A204.1 (cell line): Measurements from ENCODE around the gene PRR15L.
A peak's percentile ranks its signal among the peaks of the same experiment; 100 is the strongest.
"Not testable (repeated sequence)": the region's sequence is repeated elsewhere in the genome, so short reads cannot be mapped to it uniquely, and the experiment has no call there.

Experiments
- FAIRE-seq: peaks from 2 replicates; lab custom pipeline; 2012; peaks lifted over from hg19 to GRCh38; lab: Jason Lieb, UNC

Gene PRR15L

DNA sequence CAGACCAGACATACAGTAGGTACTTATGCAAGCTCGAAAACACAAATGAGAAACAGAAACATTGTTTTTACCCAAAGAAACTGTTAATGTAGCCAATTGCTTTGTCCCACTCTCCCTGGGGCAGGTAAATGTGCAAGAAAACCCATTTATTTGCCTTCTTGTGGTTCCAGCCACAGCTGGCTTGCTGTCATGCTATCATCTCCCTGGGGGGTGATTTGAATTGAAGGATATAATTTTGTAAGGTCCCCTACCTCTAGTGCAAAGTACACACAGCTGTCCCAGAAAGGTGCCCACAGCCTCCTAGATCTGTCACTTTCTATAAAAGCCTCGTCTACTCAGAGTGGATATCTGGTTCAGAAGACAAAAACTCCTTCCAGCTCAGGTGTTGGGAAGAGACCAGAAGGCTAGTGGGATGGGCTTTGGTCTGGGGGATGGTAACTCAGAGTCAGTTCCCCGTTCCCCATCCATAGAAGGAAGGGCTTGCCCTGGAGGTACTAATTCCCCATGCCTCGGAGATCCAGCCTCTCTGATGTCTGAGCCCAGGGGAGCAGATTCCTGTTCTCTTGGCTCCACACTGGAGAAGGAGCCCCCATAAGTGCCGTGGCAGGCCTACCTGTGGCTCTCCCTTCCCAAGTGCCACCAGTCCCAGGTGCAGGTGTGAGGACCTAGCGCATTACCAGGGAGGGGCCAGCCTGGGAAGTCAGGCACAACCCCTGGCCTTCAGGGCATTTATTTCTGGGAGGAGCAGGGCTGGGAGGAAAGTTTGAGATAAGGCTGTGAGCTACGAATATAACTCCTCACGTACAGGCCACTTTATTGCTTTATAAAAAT is 2.4 kb upstream of the PRR15L start:
- FAIRE-seq: no peak

DNA sequence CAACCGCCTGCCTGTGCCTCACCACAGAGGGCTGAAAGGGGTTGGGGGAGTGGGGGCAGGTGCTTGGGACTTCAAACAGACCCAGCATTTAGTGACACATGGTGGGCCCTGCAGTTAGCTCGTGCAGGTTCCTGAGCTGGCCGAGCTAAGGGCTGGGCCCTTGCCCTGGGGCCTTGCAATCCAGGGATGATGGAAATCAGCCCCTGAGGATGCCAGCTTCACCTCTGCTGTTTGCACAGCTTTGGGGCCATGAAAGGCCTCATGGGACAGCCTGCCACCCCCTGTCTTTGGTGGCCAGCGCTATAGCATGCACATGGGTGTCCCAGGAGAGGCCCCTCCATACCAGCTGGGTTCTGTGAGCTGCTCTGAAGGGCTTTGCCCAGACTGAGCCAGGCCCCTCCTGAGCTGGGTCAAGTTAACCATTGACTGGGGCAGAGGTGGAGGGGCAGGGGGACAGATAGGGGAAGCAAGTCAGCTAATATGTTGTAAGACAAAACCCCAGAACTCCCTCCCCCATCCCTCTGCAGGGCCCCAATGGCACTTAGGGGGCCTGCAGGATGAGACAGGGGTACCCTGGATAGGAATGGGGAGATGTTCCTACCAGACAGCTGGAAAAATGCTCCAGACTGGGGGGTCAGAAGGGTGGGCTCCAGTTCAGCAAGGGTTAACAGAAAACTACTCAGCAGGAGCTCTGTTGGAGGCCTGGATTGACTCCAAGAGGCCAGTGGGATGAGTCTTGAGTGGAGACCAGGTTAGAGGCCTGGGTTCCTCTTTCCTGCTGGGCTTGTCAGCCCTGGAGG is 692 bp downstream of the PRR15L start:
- no peak for FAIRE-seq

DNA sequence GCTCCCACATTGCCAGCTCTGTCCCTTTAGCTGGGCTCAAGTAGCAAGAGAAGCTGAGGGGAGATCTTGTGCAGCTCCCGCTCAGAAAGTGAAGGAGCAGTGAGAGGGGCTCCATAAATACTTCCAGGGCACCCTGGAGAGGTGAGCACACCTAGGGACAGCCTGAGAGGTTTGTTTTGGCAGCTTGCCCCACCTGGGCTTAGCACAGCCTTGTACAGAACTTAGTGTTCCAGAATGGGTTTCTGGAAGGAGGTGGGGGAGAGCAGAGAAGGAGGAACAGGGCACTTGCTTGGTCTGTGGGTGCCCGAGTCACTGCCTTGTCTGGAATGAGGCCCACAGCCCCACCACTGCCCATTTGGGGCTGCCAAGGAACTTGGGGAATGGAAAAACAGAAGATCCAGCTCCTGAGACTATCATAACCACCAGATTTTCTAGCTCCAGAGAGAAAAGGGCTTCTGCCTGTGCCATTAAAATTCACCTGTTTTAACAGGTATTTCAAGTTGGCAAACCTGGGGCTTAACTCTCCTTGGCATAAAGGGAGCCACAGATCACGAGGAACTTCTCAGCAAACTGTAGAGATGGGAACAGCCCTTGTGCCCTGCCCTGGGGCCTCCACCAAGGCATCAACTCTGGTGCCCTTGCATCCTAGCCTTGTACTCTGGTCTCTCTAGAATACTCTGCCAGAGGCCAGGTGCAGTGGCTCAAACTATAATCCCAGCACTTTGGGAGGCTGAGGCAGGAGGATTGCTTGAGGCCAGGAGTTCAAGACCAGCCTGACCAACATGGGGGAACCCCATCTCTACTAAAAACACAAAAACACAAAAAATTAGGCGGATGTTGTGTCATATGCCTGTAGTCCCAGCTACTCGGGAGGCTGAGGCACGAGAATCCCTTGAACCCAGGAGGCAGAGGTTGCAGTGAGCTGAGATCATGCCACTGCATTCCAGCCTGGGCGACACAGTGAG is 1.9 kb downstream of the PRR15L start:
- no peak for FAIRE-seq

DNA sequence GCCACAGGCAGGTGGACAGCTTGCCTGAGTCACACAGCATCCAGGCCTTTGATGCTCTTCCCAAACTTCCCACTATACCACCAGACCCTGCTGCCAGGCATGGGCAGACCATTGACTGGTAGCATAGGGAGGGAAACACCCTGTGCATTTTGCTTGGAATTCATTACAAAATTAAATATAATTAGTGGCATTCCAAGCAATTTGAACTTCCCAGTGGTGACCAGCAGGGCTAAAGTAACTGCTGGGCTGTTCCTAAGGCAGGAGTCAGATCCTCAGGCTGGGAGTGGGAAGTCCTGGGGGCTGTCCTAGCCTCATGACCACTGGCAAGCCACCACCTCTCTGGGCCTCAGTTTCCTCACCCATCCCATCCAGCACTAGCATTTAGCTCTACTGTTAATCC is 3.8 kb downstream of the PRR15L start:
- FAIRE-seq: no peak

DNA sequence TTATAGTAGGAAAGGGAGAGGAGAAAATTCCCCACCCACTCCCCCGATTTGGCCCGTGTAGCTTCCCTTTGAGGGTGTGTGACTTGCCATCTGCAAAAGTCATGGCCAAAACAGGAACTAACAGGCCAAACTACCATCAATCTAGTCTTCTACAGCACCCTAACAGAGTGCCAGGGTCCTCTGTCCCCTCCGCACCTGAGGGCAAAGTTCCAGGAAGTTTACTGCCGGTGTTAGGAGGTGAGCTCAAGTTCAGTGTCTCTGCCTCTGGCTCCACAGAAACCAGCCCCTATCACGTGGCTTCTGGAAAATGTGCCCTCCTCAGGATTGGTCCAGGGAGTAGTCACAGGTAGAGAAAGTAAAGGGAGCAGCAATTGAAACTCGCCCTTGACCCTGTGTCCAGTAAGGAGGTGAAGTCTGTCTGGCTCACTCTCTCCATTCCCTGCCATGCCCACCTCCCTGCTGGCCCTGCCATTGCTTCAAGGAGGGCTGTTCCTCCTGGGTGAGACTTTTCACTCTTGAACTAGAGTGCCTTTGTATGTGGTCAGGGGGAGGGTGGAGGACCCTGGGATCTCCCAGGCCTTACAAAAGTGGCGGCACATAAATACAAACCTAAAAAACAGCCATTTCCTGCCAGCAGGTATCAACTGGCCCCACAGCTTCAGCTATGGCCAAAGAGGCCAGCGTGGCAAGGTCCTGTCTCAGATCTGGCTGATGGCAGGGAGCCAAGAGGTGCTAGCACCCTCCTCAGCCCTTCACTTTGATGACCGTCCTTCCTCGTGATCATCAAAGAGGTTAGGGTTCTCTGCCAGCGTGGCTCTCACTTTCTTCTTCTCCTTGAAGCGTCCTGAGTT is 5.3 kb downstream of the PRR15L start:
- no peak for FAIRE-seq

DNA sequence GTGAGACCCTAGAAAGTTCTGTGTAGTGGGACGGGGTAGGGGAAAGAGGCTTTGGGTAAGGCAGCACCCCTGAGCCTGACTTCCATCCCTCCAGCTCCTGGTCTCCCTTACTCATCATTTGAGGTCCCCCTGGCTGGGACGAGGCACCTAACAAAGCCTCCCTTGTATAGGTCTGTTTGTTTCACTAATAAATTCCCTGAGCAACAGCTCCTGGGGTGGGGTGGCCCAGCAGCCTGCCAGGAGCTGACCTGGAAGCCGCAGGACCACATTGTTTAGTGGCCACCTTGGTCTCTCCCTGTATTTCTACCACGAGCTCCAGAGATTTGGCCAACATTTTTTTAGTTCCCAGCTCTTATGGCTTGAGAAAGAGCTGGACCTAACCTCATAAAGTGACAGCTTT is 7.2 kb downstream of the PRR15L start:
- no peak for FAIRE-seq

DNA sequence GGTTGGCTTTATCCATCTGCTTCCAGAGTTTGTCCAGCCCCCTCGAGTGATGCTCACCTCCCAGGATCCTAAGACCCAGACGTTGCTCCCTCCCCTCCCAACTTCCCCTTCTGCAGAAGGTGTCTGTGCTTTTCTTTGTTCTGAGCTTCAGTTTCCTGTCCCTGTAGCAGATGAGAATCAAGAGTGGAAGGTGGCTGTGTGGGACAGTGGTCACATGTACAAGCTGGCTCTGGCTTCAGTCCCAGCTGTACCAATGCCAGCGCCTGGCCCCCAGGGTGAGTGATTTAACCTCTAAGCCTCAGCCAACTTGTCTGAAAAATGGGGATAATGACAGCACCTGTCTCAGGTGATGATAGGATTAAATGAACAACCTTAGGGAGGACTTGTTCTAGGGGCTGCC is 7.7 kb downstream of the PRR15L start:
- no peak for FAIRE-seq

DNA sequence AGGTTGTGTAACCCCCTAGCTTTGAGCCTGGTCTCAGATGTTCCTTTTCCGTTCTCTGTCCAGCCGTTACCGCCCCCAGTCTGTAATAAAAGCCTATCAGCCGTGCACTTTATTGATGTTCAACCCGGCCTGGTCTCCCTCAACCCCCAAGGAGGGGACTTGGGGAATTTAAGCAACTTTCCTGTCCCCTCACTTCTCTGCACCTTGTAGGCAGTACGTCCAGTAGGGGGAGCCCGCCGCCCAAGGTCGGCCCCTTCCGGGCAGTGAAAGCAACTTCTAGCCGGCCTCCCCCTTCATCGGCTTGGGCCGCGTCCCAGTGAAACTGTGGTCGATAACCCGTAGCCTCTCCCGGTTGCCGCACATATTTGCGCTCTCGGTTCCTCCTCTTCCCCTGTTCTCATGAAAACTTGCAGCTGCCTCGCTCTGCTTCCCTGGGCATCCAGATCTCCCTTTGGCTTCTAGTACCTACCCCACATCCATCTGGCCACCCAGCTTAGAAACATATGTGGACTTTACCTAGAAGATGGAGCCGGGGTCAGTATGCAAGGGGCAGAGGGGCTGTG is 8.4 kb downstream of the PRR15L start:
- FAIRE-seq: no peak

DNA sequence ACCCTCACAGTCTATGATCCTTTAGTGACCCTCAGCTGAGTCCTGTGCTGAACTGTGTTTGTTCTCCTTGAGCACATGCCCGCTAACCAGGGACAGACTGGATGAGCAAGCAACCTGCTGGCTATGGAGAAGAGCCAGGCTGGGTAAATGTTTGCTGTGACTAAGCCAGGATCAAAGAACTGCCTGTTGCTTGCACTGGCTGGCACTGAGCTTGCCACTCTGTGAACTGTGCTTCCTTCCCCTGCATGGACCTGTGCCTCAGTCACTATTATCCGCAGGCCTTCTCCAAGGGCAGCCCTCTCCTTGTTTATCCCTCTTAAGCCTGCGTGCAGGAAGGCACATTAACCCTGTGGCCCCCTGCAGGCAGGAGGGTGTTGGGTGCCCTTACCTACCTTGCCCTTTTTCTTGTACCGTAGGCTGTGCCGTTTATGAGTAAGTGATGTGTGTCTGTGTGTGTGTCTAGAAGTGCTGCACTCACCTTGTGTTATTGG is 8.9 kb downstream of the PRR15L start:
- no peak for FAIRE-seq

DNA sequence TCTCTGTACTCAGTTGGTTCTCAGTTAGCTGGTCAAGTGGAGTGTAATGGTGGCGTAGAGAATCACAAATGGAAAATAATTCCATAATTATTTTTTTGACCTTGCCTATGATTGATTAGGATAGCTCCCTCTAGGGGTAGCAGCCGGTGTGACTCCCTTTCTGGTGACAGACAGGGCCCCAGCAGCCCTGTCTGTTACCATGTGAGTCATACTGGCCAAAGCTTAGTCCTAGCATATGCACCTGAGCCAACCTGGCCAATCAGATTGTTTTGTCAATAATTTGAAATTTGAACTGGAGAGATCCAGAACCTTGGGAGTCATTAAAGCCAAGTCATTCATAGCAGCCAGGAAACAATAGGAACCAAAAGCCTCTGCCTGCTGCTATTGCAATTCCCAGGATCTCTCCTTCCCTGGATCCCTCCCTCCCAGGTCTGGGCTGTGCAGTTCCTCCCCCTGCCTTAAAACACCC is 10.7 kb downstream of the PRR15L start:
- no peak for FAIRE-seq

DNA sequence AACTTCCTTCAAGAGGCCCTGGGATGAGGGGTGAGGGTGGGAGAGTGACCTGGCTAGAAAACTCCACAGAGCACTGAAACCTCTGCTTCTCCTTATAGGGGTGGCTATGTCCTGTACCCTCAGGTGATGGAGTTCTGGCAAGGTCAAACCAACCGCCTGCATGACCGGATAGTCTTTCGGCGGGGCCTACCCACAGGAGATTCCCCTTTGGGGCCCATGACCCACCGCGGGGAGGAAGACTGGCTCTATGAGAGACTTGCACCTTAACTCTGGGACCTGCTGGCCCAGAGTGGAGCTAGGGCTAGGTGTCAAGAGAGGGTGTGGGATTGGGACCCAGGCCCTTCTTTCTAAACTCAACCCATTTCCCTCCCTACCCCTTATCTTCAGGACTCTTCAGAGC is 11.2 kb downstream of the PRR15L start:
- no peak for FAIRE-seq

DNA sequence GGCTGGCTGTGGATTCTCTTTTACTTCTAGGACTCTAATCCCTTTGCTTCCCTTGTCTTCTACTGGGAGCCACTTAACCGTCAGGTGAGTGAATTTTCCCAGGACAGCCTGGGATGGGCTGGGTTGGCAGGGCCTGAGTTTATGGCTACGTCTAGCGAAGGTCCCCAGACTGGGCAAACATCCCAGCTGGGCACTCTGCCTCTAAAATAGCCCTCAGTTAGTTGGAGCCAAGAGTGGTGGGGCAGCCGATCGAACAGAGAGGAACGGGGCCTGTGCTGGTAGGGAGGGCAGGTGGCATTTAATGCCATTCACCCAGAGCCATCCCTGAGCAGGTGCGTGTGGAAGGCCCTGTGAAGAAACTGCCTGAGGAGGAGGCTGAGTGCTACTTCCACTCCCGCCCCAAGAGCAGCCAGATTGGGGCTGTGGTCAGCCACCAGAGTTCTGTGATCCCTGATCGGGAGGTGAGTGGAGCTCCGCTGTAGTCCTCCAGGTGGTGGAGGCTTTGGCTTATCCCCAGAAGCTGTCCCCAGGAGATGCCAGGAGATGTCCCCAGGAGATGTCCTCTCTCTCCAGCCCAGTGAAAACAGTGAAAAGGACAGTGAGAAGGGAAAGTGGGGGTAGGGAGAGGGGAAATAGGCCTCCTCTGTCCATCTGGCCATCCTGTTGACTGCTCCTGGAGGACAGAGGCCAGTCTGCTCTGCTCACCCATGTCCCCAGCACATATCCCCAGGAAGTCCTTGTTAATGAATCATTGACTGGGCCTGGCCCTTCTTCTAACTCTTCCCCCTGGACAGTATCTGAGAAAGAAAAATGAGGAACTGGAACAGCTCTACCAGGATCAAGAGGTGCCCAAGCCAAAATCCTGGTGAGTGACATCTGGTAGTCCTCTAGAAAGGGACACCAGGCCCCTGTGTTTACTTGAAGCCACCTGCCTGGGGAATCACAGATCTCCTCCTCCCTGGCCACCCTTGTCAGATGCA is 11.9 kb downstream of the PRR15L start:
- FAIRE-seq: no peak

DNA sequence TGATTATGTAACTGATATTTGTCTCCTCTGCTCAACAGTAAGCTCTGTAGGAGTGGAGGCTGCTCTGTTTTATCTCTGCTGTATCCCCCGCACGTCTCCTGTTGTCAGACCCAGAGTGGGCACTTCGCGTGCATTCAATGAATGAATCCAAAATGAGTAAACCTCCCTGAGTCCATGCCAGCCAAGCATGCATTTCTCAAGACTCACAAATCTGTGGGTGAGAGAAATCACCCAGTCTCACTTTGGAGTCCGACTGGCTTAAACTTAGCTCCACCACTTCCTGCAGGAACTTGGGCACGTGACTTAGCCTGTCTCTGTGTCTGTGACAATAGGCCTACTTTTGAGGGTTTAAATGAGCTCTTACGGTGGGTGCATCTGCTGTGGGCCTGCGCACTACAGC is 12.6 kb downstream of the PRR15L start:
- no peak for FAIRE-seq

DNA sequence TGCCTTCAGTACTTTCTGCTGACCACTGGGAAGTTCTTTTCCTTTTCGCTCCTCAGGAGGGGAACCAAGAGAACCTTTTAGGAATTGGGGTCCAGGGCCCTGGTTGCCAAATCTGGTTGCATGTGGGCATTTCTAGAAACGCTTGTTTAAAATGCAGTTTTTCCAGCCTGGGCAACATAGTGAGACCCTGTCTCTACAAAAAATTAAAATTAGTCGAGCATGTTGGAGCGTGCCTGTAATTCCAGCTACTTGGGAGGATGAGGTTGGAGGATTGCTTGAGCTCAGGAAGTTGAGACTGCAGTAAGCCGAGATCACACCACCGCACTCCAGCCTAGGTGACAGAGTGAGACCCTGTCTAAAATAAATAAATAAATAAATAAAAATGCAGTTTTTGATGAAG is 15.1 kb downstream of the PRR15L start:
- FAIRE-seq: no peak

DNA sequence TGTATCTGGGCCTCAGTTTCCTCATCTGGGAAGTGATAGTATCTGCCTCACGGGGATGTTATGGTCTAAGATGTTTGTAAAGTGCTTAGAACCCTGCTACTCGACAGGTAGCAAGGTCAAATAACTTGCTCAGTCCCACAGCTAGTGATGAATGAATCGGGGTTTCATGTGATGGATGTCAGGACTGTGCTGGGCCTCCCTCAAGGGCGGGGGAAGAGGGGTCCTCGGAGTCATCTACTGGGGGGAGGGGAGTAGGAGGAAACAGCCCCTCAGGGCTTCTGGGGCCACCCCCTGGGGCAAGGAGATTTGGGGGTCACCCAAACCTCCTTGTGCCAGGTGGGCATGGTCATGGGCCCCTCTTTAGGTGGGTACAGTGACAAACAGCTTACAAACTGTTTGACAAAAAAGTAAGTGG is 15.6 kb downstream of the PRR15L start:
- FAIRE-seq: no peak

DNA sequence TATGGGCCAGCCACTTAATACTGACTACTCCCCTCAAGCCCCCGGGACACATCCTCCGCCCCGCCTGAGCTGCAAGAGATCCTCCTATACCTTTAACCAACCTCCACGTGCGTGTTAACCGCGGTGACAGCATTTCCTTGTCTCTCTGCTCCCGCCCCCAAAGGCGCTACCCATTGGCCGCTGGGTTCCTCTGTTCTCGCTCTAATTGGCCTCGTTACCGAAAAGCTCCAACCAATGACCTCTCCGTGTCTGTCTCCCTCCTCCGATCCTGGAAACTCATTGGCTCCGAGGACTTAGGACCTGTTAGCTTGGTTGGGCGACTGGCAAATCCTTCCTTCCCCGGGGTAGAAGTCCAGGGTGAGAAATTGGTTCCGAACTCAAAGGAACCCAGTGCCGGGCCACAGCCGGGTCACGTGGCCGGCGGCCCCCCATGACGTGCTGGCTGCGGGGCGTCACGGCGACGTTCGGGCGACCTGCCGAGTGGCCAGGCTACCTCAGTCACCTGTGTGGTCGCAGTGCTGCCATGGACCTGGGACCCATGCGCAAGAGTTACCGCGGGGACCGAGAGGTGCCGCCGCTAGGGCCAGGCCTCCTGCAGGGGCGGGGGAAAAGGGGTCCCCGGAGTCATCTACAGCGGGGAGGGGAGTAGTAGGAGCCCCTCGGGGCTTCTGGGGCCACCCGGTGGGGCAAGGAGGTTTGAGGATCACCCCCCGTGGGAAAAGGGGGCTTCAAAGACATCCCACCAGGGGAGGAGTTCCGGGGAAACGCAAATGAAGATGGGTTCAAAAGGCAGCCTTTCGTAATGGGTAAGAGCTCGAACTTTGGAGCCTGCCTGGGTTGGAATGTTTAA is 16.2 kb downstream of the PRR15L start, which contains the start of gene PNPO:
PNPO (plus strand) TSS at position 326 of the 850 bp plus-strand sequence; CDS start at position 431, 105 bp downstream.
- FAIRE-seq: peak; percentile 49

DNA sequence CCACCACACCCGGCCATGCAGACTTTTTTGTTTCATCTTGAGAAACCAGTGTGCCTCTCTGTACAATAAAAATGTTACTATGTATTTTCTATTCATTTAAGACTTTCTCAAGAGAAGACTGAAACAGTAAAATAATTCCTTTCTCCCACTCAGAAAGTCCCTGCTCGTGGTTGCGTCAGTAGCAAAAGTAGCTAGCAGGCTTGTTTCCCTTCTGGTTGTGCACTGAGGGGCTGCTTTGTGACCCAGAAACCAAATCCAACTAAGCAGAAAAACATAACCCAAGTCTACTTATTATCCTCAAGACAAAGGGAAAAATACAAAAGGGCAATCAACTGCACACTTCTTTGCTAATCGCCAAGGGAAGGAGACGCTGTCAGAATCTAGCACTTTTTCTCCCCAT is 19.7 kb downstream of the PRR15L start:
- no peak for FAIRE-seq

DNA sequence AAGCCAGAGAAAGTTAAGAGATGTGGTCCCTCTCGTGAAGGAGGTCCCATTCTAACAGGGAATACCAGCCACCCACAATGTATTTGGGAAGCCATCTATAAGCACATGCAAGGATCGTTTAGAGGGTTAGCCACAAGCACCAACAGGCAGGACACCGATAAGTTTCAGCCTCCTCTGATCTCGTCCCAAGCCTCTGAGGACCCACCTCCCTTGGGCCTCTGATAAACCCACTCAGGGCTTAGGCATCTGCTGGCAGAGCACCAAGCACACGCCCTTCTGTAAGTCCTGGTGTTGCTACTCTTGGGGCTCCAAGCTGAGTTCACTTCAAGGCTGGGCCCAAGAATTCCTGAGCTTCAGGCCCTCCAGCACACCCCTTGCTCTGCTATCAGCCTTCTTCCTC is 21.7 kb downstream of the PRR15L start:
- no peak for FAIRE-seq

DNA sequence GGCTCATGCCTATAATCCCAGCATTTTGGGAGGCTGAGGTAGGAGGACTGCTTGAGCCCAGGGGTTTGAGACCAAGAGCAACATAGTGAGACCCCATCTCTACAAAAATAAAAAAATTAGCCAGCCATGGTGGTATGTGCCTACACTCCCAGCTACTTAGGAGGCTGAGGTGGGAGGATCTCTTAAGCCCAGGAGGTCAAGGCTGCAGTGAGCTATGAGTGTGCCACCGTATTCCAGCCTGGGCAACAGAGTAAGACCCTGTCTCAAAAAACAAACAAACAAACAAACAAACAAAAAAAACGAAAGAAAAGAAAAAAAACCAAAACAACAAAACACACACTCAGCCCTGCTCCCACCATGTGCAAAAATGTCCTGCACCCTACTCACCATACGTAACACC is 22.2 kb downstream of the PRR15L start:
- FAIRE-seq: not testable (repeated sequence)
